ENCODE measurements around the gene SLC4A4.

The SLC4A4 gene

DNA sequence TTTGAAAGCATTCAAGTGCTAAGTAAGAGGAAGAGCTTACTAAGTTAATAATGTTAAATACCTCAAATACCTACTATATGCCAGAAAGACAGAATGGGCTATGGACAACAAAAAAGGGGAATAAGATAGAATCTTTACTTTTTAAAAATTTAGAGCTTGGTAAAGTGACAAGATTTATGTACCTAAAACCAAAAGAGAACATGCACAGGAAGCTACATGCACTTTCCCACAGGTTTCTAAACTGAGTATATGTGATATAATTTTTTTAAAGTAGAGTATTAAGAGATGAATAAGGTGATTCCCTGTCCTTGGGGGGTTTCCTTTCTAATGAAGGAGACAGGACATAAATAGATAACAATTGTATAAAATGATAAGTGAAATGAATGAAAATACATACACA lies 30.7 kb downstream of the SLC4A4 start:
- TF ChIP-seq EZH2 (IDR thresholded peaks at IDR 0.05; ENCODE audit: borderline replicate concordance, low read length) (no peak), CTCF (IDR thresholded peaks at IDR 0.05; ENCODE audit: low read length) (no peak)
- no peak overlapping the region for H3K4me3 ChIP-seq (ENCODE audit: low read depth, low read length, poor library complexity, severe bottlenecking)
- H3K27me3 ChIP-seq (ENCODE audit: insufficient read depth, low read length) = no peaks in the 10 kb centered on the region
- H4K20me1 ChIP-seq (ENCODE audit: insufficient read depth, low read length) = no peaks in the 10 kb centered on the region
- H3K9me3 ChIP-seq (ENCODE audit: low read length) = no peaks in the 10 kb centered on the region
- H3F3A ChIP-seq (ENCODE audit: insufficient read depth, low read length) = no peaks in the 10 kb centered on the region
- H3K36me3 ChIP-seq (ENCODE audit: insufficient read depth, low read length) = no peaks in the 10 kb centered on the region
- H3K9me2 ChIP-seq (ENCODE audit: low read depth, low read length) = no peaks in the 10 kb centered on the region
- no peak overlapping the region for H2AFZ ChIP-seq (ENCODE audit: low read length)
- no peaks in the 10 kb centered on the region for H3K4me1 ChIP-seq (ENCODE audit: insufficient read depth, low read length, severe bottlenecking)
- H3K4me2 ChIP-seq (ENCODE audit: low read length) = no peak overlapping the region
- no peak overlapping the region for H3K9ac ChIP-seq (ENCODE audit: low read length)
- no peak overlapping the region for H3K27ac ChIP-seq (ENCODE audit: low read depth, low read length, poor library complexity, severe bottlenecking)
- H3K79me2 ChIP-seq (ENCODE audit: insufficient read depth, low read length) = no peaks in the 10 kb centered on the region

GRCh38 chr4:71375494-71375893 lies 36.7 kb downstream of the SLC4A4 start:
- Histone ChIP-seq H3K4me3 (ENCODE audit: low read depth, low read length, poor library complexity, severe bottlenecking) (no peak overlapping the region), H3K9ac (ENCODE audit: low read length) (no peak overlapping the region), H3F3A (ENCODE audit: insufficient read depth, low read length) (no peaks in the 10 kb centered on the region)

DNA sequence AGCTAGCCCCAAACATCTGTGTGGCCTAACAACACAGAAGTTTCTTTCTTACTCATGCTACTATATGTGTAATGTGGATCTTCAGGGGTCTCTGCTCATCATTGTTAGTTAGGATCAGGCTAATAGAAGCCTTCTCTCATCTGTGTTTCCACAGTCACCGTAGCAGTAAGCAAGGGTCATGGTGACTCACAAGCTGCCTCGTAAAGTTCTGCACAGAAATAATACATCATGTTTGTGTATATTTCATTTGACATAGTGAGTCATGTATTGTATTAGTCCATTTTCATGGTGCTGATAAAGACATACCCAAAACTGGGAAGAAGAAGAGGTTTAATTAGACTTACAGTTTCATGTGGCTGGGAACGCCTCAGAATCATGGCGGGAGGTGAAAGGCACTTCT lies 38.7 kb downstream of the SLC4A4 start:
- no peak overlapping the region for H3K4me2 ChIP-seq (ENCODE audit: low read length)
- no peaks in the 10 kb centered on the region for H4K20me1 ChIP-seq (ENCODE audit: insufficient read depth, low read length)
- no peaks in the 10 kb centered on the region for H3K36me3 ChIP-seq (ENCODE audit: insufficient read depth, low read length)
- H3K4me3 ChIP-seq (ENCODE audit: low read depth, low read length, poor library complexity, severe bottlenecking) = no peak overlapping the region
- no peaks in the 10 kb centered on the region for H3K79me2 ChIP-seq (ENCODE audit: insufficient read depth, low read length)
- TF ChIP-seq CTCF (IDR thresholded peaks at IDR 0.05; ENCODE audit: low read length) (no peak), EZH2 (IDR thresholded peaks at IDR 0.05; ENCODE audit: borderline replicate concordance, low read length) (no peak)
- no peak overlapping the region for H3K9ac ChIP-seq (ENCODE audit: low read length)
- no peak overlapping the region for H2AFZ ChIP-seq (ENCODE audit: low read length)
- no peaks in the 10 kb centered on the region for H3K9me2 ChIP-seq (ENCODE audit: low read depth, low read length)
- H3K27me3 ChIP-seq (ENCODE audit: insufficient read depth, low read length) = no peaks in the 10 kb centered on the region
- no peak overlapping the region for H3K27ac ChIP-seq (ENCODE audit: low read depth, low read length, poor library complexity, severe bottlenecking)
- H3K4me1 ChIP-seq (ENCODE audit: insufficient read depth, low read length, severe bottlenecking) = no peaks in the 10 kb centered on the region
- no peaks in the 10 kb centered on the region for H3F3A ChIP-seq (ENCODE audit: insufficient read depth, low read length)
- H3K9me3 ChIP-seq (ENCODE audit: low read length) = no peaks in the 10 kb centered on the region

More at GRCh38 chr4:71375494-71375893, 36.7 kb downstream of the SLC4A4 start:
- no peaks in the 10 kb centered on the region for H3K79me2 ChIP-seq (ENCODE audit: insufficient read depth, low read length)
- no peaks in the 10 kb centered on the region for H3K27me3 ChIP-seq (ENCODE audit: insufficient read depth, low read length)
- no peaks in the 10 kb centered on the region for H3K9me3 ChIP-seq (ENCODE audit: low read length)
- H3K4me2 ChIP-seq (ENCODE audit: low read length) = no peak overlapping the region
- H2AFZ ChIP-seq (ENCODE audit: low read length) = no peak overlapping the region
- H3K36me3 ChIP-seq (ENCODE audit: insufficient read depth, low read length) = no peaks in the 10 kb centered on the region
- H3K9me2 ChIP-seq (ENCODE audit: low read depth, low read length) = no peaks in the 10 kb centered on the region
- H3K4me1 ChIP-seq (ENCODE audit: insufficient read depth, low read length, severe bottlenecking) = no peaks in the 10 kb centered on the region
- H3K27ac ChIP-seq (ENCODE audit: low read depth, low read length, poor library complexity, severe bottlenecking) = no peak overlapping the region
- TF ChIP-seq CTCF (IDR thresholded peaks at IDR 0.05; ENCODE audit: low read length) = no peak
- TF ChIP-seq EZH2 (IDR thresholded peaks at IDR 0.05; ENCODE audit: borderline replicate concordance, low read length) = no peak
- H4K20me1 ChIP-seq (ENCODE audit: insufficient read depth, low read length) = no peaks in the 10 kb centered on the region
